ENCODE results near the gene C16orf89.

Gene C16orf89

DNA sequence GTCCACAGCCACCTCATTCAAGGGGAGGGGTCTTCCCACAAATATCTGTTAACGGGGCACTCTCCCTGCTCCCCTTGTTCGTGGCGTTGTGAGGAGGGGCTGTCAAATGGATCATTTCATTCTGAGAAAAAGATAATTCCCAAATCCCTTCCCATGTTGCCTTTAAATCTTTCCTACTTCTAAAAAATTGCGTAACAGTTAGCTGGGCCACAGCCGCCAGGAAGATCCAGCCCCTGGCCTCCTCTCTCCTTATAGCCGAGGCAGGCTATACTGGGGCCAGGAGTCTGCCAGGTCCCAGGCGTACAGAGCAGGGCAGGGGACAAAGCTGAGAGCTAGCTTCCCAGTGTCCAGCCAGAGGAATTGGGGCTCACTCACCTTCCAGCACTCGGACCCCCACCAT, 430 bp downstream of the C16orf89 start:
- TF ChIP-seq, protein P1, sequence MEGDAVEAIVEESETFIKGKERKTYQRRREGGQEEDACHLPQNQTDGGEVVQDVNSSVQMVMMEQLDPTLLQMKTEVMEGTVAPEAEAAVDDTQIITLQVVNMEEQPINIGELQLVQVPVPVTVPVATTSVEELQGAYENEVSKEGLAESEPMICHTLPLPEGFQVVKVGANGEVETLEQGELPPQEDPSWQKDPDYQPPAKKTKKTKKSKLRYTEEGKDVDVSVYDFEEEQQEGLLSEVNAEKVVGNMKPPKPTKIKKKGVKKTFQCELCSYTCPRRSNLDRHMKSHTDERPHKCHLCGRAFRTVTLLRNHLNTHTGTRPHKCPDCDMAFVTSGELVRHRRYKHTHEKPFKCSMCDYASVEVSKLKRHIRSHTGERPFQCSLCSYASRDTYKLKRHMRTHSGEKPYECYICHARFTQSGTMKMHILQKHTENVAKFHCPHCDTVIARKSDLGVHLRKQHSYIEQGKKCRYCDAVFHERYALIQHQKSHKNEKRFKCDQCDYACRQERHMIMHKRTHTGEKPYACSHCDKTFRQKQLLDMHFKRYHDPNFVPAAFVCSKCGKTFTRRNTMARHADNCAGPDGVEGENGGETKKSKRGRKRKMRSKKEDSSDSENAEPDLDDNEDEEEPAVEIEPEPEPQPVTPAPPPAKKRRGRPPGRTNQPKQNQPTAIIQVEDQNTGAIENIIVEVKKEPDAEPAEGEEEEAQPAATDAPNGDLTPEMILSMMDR (conservative IDR thresholded peaks at IDR 0.05): no peak
- H3K27ac ChIP-seq: no peak overlapping the region; the same call in 1 of the 2 replicates

DNA sequence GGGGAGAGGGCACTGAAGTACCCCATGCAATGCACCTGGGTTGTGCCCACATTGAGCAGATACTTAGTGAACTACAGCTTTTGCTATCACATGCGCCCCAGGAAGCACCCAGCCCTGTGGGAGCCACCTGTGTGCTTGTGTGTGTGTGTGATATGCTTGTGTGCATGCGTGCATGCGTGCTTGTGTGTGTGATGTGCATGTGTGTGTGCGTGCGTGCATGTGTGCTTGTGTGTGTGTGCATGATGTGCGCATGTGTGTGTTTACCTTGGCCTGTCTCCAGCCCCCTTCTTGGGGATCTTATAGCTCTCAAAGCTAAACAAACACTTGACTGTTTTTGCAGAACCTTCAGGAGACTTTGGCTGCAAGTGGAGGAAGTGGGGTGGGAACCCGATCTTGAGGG, 841 bp downstream of the C16orf89 start:
- TF ChIP-seq, protein P1 (conservative IDR thresholded peaks at IDR 0.05): no peak
- no peak overlapping the region for H3K27ac ChIP-seq

DNA sequence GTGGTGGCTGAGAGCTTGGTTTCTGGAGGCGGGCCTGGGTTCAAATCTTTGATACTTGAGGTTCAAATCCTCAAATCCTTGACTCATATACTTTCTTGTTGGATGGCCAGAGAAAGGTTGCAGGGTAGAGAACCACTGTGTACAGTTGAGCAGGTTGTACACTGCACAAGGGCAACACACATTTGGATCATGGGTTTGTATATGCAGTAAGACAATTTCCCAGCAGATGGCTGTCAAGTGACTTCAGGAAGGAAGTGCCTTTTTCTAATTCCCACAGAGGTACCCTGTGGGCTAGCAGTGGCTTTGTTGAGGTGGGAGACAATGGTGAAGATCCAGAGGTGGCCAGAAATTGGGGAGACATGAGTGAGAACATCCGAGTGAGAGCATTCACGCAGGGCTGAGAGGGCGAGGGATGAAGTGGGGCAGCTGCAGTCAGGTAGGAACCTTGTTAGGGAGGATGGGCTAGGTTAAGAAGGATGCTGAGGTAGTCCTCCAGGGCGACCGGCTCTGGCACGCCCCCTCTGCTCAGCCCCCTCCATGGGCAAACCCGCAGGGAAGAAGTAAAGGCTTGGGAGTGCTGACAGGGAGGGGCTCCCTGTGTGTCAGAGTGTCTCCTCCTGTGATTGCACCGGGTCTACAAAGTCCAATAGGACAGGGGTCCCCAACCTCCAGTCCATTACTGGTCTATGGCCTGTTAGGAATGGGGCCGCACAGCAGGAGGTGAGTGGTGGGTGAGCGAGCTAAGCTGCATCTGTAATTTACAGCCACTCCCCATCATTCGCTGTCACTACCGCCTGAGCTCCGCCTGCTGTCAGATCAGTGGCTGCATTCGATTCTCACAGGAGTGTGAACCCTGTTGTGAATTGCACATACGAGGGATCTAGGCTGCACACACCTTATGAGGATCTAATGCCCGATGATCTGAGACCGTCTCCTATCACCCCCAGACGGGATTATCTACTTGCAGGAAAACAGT, 2.7 kb downstream of the C16orf89 start:
- no peak overlapping the region for H3K27ac ChIP-seq
- TF ChIP-seq, protein P1 (conservative IDR thresholded peaks at IDR 0.05): no peak

DNA sequence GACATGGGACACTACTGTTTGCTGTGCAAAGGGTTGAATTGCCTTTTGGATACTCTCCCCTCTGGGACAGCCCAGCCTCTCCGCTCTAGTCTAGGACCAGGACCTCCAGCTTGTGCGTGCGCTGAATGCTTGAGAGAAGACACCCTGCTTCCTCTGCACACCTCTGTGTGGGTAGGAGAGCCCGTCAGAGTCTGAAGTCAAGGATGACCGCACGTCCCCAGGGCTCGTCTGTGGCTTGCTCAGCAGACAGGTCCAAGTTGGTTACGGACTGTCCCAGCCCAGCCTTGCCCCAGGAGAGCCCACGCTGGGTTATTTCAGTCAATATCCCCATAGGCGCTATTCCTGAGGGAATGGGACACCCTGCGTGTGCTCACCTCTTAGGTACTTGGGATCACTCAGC, 3.7 kb downstream of the C16orf89 start:
- TF ChIP-seq, protein P1 (conservative IDR thresholded peaks at IDR 0.05): no peak
- no peak overlapping the region for H3K27ac ChIP-seq

DNA sequence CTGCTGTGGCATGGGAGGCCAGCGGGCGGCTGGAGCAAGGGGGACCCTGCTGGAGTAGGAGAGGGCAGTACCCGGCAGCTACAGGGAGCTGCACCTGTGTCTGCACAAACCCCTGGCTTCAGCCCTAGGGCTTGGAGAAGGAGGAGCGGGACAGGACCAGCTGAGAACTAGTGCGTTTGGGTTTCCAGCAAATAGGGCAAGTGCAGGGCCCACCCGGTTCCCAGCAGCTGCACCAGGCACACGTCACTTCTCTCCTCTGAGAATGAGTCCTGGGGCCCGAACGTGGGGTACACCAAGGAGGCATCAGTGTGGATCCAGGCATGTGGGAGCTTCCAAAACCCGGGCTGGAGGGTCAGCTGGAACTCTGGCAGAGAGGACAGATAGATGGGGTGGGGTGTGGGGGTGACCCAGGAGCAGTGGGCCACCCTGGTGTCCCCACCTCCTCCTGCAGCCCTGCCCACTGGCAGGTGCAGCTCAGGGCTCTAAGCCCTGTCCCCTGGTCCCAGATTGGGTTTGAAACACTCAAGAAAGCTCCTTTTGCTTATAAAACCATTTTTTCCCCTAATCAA, 5.6 kb downstream of the C16orf89 start:
- H3K27ac ChIP-seq: no peak overlapping the region
- TF ChIP-seq, protein P1 (conservative IDR thresholded peaks at IDR 0.05): no peak

DNA sequence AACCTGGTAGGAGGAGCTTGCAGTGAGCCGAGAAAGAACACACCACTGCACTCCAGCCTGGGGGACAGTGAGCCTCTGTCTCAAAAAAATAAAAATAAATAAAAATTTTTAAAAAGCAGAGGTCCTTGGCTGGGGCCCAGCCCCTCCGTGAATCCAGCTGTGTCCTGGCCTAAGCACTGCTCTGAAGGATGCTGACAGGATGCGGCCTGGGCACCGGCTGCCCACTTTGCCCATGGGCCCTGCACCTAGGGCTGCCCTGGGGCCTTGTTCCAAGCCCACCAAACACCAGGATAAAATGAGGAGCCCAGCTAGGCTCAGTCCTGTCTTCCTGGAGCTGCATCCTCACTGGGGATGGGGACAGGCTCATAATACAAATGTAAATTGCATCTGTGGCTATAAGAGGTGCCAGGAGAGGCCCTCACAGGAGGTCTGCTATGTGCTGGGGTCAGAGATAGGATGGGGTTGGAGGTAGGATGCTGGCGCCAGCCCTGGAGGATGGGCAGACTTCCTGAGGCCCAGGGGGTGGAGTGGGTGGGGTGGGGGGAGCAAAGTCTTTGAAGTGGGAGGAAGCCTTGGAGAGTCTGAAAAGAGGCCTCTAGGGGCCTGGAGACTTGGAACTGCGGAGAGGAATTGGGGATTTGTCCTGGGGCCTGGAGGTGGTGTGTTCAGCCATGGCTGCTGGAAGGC, 6.2 kb downstream of the C16orf89 start:
- no peak overlapping the region for H3K27ac ChIP-seq
- TF ChIP-seq, protein P1 (conservative IDR thresholded peaks at IDR 0.05): no peak

DNA sequence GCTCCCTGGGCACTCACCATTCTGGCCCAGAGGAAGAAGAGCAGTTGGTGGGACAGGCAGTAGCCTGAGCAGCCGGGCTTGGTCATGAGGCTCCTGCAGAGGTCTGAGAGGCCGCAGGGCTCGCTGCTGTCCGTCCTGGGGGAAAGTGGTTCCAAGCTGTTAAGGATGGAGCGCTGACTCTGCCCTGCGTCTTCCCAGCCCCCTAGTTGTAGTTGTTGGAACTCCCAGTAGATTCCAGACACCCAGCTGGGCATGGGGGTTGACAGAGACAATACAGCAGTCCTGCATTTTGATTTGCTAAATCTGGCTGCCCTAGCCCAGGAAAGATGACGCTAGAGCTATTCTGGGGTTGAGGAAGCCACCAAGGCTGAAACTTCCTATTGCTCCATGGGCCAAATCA, 7.3 kb downstream of the C16orf89 start:
- TF ChIP-seq, protein P1 (conservative IDR thresholded peaks at IDR 0.05): no peak
- H3K27ac ChIP-seq: no peak overlapping the region

Data from VCaP (cell line).